Astrocyte (in vitro differentiated cells and primary cell): ENCODE results near the gene GAD1. TPM values are rescaled to one million over a fixed set of nuclear protein-coding genes. Genes with fewer than 3 reads are reported as not detected.

Experiments
- DNase-seq: peaks from one replicate; pipeline ENCODE4 v3.0.0-alpha.2; 2010; ENCODE audit warnings: low read depth
- FAIRE-seq: peaks from 2 replicates; lab custom pipeline; 2011; peaks lifted over from hg19 to GRCh38; lab: Jason Lieb, UNC
- H2AFZ ChIP-seq: 2 replicates; pipeline ENCODE4 v1.6.0; 2012; ENCODE audit warnings: low read depth, low read length, inconsistent platforms
- H3K27ac ChIP-seq: 2 replicates; pipeline ENCODE4 v1.5.1; 2011; ENCODE audit warnings: low read depth, low read length, inconsistent platforms
- H3K27me3 ChIP-seq: 2 replicates; pipeline ENCODE4 v1.6.0; 2011; ENCODE audit warnings: low read length, inconsistent platforms; ENCODE audit not compliant: insufficient read depth
- H3K36me3 ChIP-seq: 2 replicates; pipeline ENCODE4 v1.5.1; 2011; ENCODE audit warnings: low read length, inconsistent platforms; ENCODE audit not compliant: insufficient read depth
- H3K4me1 ChIP-seq: 2 replicates; pipeline ENCODE4 v1.5.1; 2011; ENCODE audit warnings: low read length, inconsistent platforms; ENCODE audit not compliant: insufficient read depth
- H3K4me2 ChIP-seq: 2 replicates; pipeline ENCODE4 v1.6.0; 2012; ENCODE audit warnings: low read length, inconsistent platforms
- H3K4me3 ChIP-seq: 2 replicates; pipeline ENCODE4 v1.5.1; 2011; ENCODE audit warnings: low read depth, mild to moderate bottlenecking, low read length, inconsistent platforms; ENCODE audit not compliant: insufficient read depth
- H3K79me2 ChIP-seq: 2 replicates; pipeline ENCODE4 v1.6.0; 2012; ENCODE audit warnings: mild to moderate bottlenecking, low read length, inconsistent platforms; ENCODE audit not compliant: insufficient read depth
- H3K9ac ChIP-seq: 2 replicates; pipeline ENCODE4 v1.6.0; 2012; ENCODE audit warnings: mild to moderate bottlenecking, low read length, inconsistent platforms
- H3K9me3 ChIP-seq: 2 replicates; pipeline ENCODE4 v1.5.1; 2012; ENCODE audit warnings: low read depth, mild to moderate bottlenecking, low read length, inconsistent platforms; ENCODE audit not compliant: insufficient read depth
- H4K20me1 ChIP-seq: 2 replicates; pipeline ENCODE4 v1.6.0; 2012; ENCODE audit warnings: low read length, inconsistent platforms; ENCODE audit not compliant: insufficient read depth
- H3K27ac Mint-ChIP-seq: one replicate; pipeline ENCODE4 v1.8.0; 2021; ENCODE audit warnings: mild to moderate bottlenecking, mixed read lengths; ENCODE audit not compliant: unreplicated experiment
- H3K27me3 Mint-ChIP-seq: one replicate; pipeline ENCODE4 v1.8.0; 2021; ENCODE audit warnings: low read depth, mixed read lengths; ENCODE audit not compliant: unreplicated experiment
- H3K36me3 Mint-ChIP-seq: one replicate; pipeline ENCODE4 v1.8.0; 2021; ENCODE audit warnings: low read depth, mixed read lengths; ENCODE audit not compliant: unreplicated experiment
- H3K4me1 Mint-ChIP-seq: one replicate; pipeline ENCODE4 v1.8.0; 2021; ENCODE audit warnings: low read depth, mixed read lengths; ENCODE audit not compliant: unreplicated experiment
- H3K4me3 Mint-ChIP-seq: one replicate; pipeline ENCODE4 v1.8.0; 2021; ENCODE audit warnings: mild to moderate bottlenecking, moderate library complexity, mixed read lengths; ENCODE audit not compliant: unreplicated experiment
- H3K9me3 Mint-ChIP-seq: one replicate; pipeline ENCODE4 v1.8.0; 2021; ENCODE audit warnings: mild to moderate bottlenecking, mixed read lengths; ENCODE audit not compliant: unreplicated experiment
- CTCF ChIP-seq: IDR thresholded peaks from 2 replicates; pipeline ENCODE4 v1.5.1; 2011; ENCODE audit warnings: low read depth, mild to moderate bottlenecking, inconsistent platforms, low read length, moderate library complexity; ENCODE audit not compliant: insufficient read depth
- EZH2 ChIP-seq: IDR thresholded peaks from 2 replicates; pipeline ENCODE4 v1.6.1; 2012; ENCODE audit warnings: mild to moderate bottlenecking, low read length, inconsistent platforms; ENCODE audit not compliant: insufficient read depth
- total RNA-seq: library from RNA; stranded (reverse); gene quantifications from 2 replicates; pipeline ENCODE4 v1.2.1, GENCODE V29; 2021

Gene GAD1
- total RNA-seq, 1 donor from 2014 or later = 4.5 TPM

GRCh38 chr2:170774074-170774473, 42.6 kb upstream of the GAD1 start:
- no peak overlapping the region for H3K4me3 Mint-ChIP-seq
- DNase-seq (no peak), FAIRE-seq (no peak)
- Histone ChIP-seq H3K27ac (no peak overlapping the region), H3K36me3 (no peaks in the 10 kb centered on the region), H3K4me1 (peaks cover 7% of the 10 kb centered on the region), H4K20me1 (no peaks in the 10 kb centered on the region), H2AFZ (no peak overlapping the region), H3K4me3 (no peak overlapping the region), H3K79me2 (no peaks in the 10 kb centered on the region), H3K27me3 (peaks cover 20% of the 10 kb centered on the region), H3K9ac (no peak overlapping the region), H3K9me3 (no peaks in the 10 kb centered on the region), H3K4me2 (no peak overlapping the region)
- H3K27me3 Mint-ChIP-seq = no peaks in the 10 kb centered on the region
- peaks cover 6% of the 10 kb centered on the region for H3K4me1 Mint-ChIP-seq
- H3K27ac Mint-ChIP-seq = no peak overlapping the region
- TF ChIP-seq EZH2 = no peak
- no peak for TF ChIP-seq CTCF
- H3K9me3 Mint-ChIP-seq = no peaks in the 10 kb centered on the region
- H3K36me3 Mint-ChIP-seq = no peaks in the 10 kb centered on the region

GRCh38 chr2:170778900-170779299, 37.8 kb upstream of the GAD1 start:
- Histone ChIP-seq H4K20me1 (no peaks in the 10 kb centered on the region), H3K9me3 (no peaks in the 10 kb centered on the region), H3K36me3 (no peaks in the 10 kb centered on the region), H3K4me1 (no peaks in the 10 kb centered on the region), H3K4me3 (no peak overlapping the region), H3K79me2 (no peaks in the 10 kb centered on the region), H3K9ac (no peak overlapping the region), H3K27me3 (peaks cover 4% of the 10 kb centered on the region), H3K4me2 (no peak overlapping the region), H2AFZ (no peak overlapping the region), H3K27ac (no peak overlapping the region)
- no peak overlapping the region for H3K27ac Mint-ChIP-seq
- no peak for DNase-seq
- no peaks in the 10 kb centered on the region for H3K36me3 Mint-ChIP-seq
- H3K9me3 Mint-ChIP-seq = no peaks in the 10 kb centered on the region
- H3K4me1 Mint-ChIP-seq = peaks cover 10% of the 10 kb centered on the region
- no peak for FAIRE-seq
- no peak overlapping the region for H3K4me3 Mint-ChIP-seq
- H3K27me3 Mint-ChIP-seq = no peaks in the 10 kb centered on the region
- TF ChIP-seq EZH2 = no peak

- Histone ChIP-seq H3K9ac (no peak overlapping the region), H3K79me2 (no peaks in the 10 kb centered on the region), H3K4me3 (no peak overlapping the region), H3K4me2 (no peak overlapping the region), H4K20me1 (no peaks in the 10 kb centered on the region), H2AFZ (no peak overlapping the region), H3K9me3 (no peaks in the 10 kb centered on the region), H3K27ac (no peak overlapping the region), H3K36me3 (no peaks in the 10 kb centered on the region), H3K4me1 (no peaks in the 10 kb centered on the region), H3K27me3 (peaks cover 6% of the 10 kb centered on the region)
- DNase-seq = no peak
- Mint-ChIP-seq H3K4me1 (peaks cover 10% of the 10 kb centered on the region), H3K9me3 (no peaks in the 10 kb centered on the region), H3K27me3 (no peaks in the 10 kb centered on the region), H3K4me3 (no peak overlapping the region), H3K36me3 (no peaks in the 10 kb centered on the region), H3K27ac (no peak overlapping the region)
- FAIRE-seq = no peak
- no peak for TF ChIP-seq CTCF
- no peak for TF ChIP-seq EZH2
These were observed 37.4 kb upstream of the GAD1 start for GRCh38 chr2:170779304-170779703.
